ENCODE results near the gene UROD. TPM values are rescaled to one million over a fixed set of nuclear protein-coding genes. Genes with fewer than 3 reads are reported as not detected.
"Not testable (repeated sequence)": the region's sequence is repeated elsewhere in the genome, so short reads cannot be mapped to it uniquely, and the experiment has no call there.

The UROD gene
- total RNA-seq, 1 donor from 2014 or later: 71.1 TPM

GRCh38 chr1:45037456-45037855 is 25.4 kb downstream of the UROD start:
- intact Hi-C loops (cut with micrococcal nuclease): no loop called here

- intact Hi-C loops (cut with micrococcal nuclease): no loop called here
These were observed 26.2 kb downstream of the UROD start for GRCh38 chr1:45038240-45038639.

- intact Hi-C loops (cut with micrococcal nuclease): no loop called here
These were observed 26.8 kb downstream of the UROD start for GRCh38 chr1:45038661-45039364.

- intact Hi-C loops (cut with micrococcal nuclease): no loop called here
These were observed 28.2 kb downstream of the UROD start for GRCh38 chr1:45040297-45040696.

- intact Hi-C loops (cut with micrococcal nuclease): no loop called here
These were observed 31.0 kb downstream of the UROD start for GRCh38 chr1:45043094-45043493.

GRCh38 chr1:45044916-45045315 is 32.9 kb downstream of the UROD start:
- intact Hi-C loops (cut with micrococcal nuclease): no loop called here

GRCh38 chr1:45047032-45047431 is 35.0 kb downstream of the UROD start:
- intact Hi-C loops (cut with micrococcal nuclease): no loop called here

- intact Hi-C loops (cut with micrococcal nuclease): no loop called here
These were observed 39.1 kb downstream of the UROD start for GRCh38 chr1:45051005-45051772.

- intact Hi-C loops (cut with micrococcal nuclease): no loop called here
These were observed 45.5 kb downstream of the UROD start for GRCh38 chr1:45057542-45057941.

GRCh38 chr1:45059829-45060228 is 47.8 kb downstream of the UROD start:
- intact Hi-C loops (cut with micrococcal nuclease): no loop called here

GRCh38 chr1:45062463-45062862 is 50.4 kb downstream of the UROD start:
- intact Hi-C loops (cut with micrococcal nuclease): not testable (repeated sequence)

GRCh38 chr1:45065083-45065482 is 53.0 kb downstream of the UROD start:
- intact Hi-C loops (cut with micrococcal nuclease): no loop called here

Other genes with a start within 250 kb of the UROD start
- 1,696 and 1,713 TPM in 2 replicates for gene RPS8, start 236.7 kb upstream of the UROD start, total RNA-seq
- gene BEST4, start 224.1 kb upstream of the UROD start, total RNA-seq: 0.32 and 0.49 TPM in 2 replicates
- gene PLK3, start 211.9 kb upstream of the UROD start, total RNA-seq: 92.2 and 93.2 TPM in 2 replicates
- gene DYNLT4, start 204.9 kb upstream of the UROD start, total RNA-seq: 0.46 and 0.49 TPM in 2 replicates
- gene BTBD19, start 203.7 kb upstream of the UROD start, total RNA-seq: 11.9 and 15.0 TPM in 2 replicates
- 0.98 and 1.3 TPM in 2 replicates for gene PTCH2, start 169.0 kb upstream of the UROD start, total RNA-seq
- 26.6 and 31.6 TPM in 2 replicates for gene EIF2B3, start 25.7 kb upstream of the UROD start, total RNA-seq
- 44.6 and 45.6 TPM in 2 replicates for gene HECTD3, start 930 bp upstream of the UROD start, total RNA-seq
- 0.17 and 0.42 TPM in 2 replicates for gene ZSWIM5, start 194.4 kb downstream of the UROD start, total RNA-seq

All from T-helper 1 cell treated with Interleukin-12 subunit alpha and Interleukin-12 subunit beta and Interleukin-4 antibody, amounts not matched to agents 30 ng/mL and 1 ng/mL, for 36 hours (primary cell).